ENCODE results near the gene CDH13.

GRCh38 chr16:83809092-83809491 lies 1182.3 kb downstream of the CDH13 start:
- TF ChIP-seq SIN3A (IDR thresholded peaks at IDR 0.05; ENCODE audit: borderline replicate concordance, insufficient read depth, low read length) (no peak), TAF1 (IDR thresholded peaks at IDR 0.05; ENCODE audit: borderline replicate concordance, insufficient read depth, low read length) (no peak)
